GM10266 (cell line): Measurements from ENCODE around the gene GAL3ST1.
"Not testable (repeated sequence)": the region's sequence is repeated elsewhere in the genome, so short reads cannot be mapped to it uniquely, and the experiment has no call there.

Experiments used
- DNase-seq: peaks from one replicate; pipeline ENCODE4 v3.0.0; 2012; ENCODE audit errors: extremely low spot score
- CTCF ChIP-seq: IDR thresholded peaks from 2 replicates; pipeline ENCODE4 v1.5.1; 2012; ENCODE audit warnings: mild to moderate bottlenecking, low read depth; ENCODE audit not compliant: control insufficient read depth, insufficient read depth; ENCODE audit errors: missing control alignments

The GAL3ST1 gene

GRCh38 chr22:30564045-30564760, 10.3 kb downstream of the GAL3ST1 start:
- TF ChIP-seq CTCF: no peak
- no peak for DNase-seq

GRCh38 chr22:30562366-30562765, 12.1 kb downstream of the GAL3ST1 start:
- no peak for TF ChIP-seq CTCF
- DNase-seq: no peak

GRCh38 chr22:30561402-30562189, 12.9 kb downstream of the GAL3ST1 start:
- DNase-seq: no peak
- no peak for TF ChIP-seq CTCF

GRCh38 chr22:30560643-30561202, 13.7 kb downstream of the GAL3ST1 start:
- DNase-seq: not testable (repeated sequence)

- DNase-seq: no peak
- TF ChIP-seq CTCF: no peak
These were observed 14.6 kb downstream of the GAL3ST1 start for GRCh38 chr22:30559889-30560288.

GRCh38 chr22:30557243-30557642, 17.2 kb downstream of the GAL3ST1 start:
- no peak for TF ChIP-seq CTCF
- DNase-seq: no peak

GRCh38 chr22:30556388-30556787, 18.1 kb downstream of the GAL3ST1 start:
- TF ChIP-seq CTCF: peak; percentile 14
- no peak for DNase-seq
